Left ventricle myocardium inferior (tissue), 1 donor: Measurements from ENCODE around the gene WNT3A. TPM values are rescaled to one million over a fixed set of nuclear protein-coding genes. Genes with fewer than 3 reads are reported as not detected.
"Not testable (repeated sequence)": the region's sequence is repeated elsewhere in the genome, so short reads cannot be mapped to it uniquely, and the experiment has no call there.

ENCODE experiments used
- DNase-seq: peaks from one replicate; pipeline ENCODE4 v3.0.0-alpha.2; 2020
- H3K27ac ChIP-seq: fragments of 200-600 bp; replicated peaks from 2 replicates; pipeline ENCODE4 v1.8.0; 2021
- H3K27me3 ChIP-seq: fragments of 200-600 bp; 2 replicates; pipeline ENCODE4 v1.8.0; 2021; ENCODE audit warnings: low read depth
- H3K36me3 ChIP-seq: fragments of 200-600 bp; 2 replicates; pipeline ENCODE4 v1.8.0; 2021
- H3K4me1 ChIP-seq: fragments of 200-600 bp; 2 replicates; pipeline ENCODE4 v1.8.0; 2021
- H3K4me3 ChIP-seq: fragments of 200-600 bp; 2 replicates; pipeline ENCODE4 v1.8.0; 2021; ENCODE audit warnings: mild to moderate bottlenecking, moderate library complexity
- H3K9me3 ChIP-seq: fragments of 200-600 bp; replicated peaks from 2 replicates; pipeline ENCODE4 v1.8.0; 2021
- intact Hi-C: fragments of 100-400 bp; cut with micrococcal nuclease; formaldehyde crosslinking; loops from one replicate; pipeline ENCODE4 v1.11.0; 2022
- total RNA-seq: library from RNA; stranded (reverse); fragmentation: NEBNext Ultra II Directional; extraction: Animal tissue kit (Norgen Biotek cat#: 25700); gene quantifications from one replicate; pipeline ENCODE4 v1.2.1, GENCODE V29; 2021
- TF ChIP-seq, protein P1 (sequence below): fragments of 200-600 bp; IDR thresholded peaks from 2 replicates; pipeline ENCODE4 v1.8.0; 2021; ENCODE audit warnings: antibody characterized with exemption, mild to moderate bottlenecking, borderline replicate concordance
- donor health status: DM: no; HTN: yes; CAD: no; lungs with severe emphysema.

WNT3A gene
- total RNA-seq, 1 donor from 2014 or later: not detected

DNA sequence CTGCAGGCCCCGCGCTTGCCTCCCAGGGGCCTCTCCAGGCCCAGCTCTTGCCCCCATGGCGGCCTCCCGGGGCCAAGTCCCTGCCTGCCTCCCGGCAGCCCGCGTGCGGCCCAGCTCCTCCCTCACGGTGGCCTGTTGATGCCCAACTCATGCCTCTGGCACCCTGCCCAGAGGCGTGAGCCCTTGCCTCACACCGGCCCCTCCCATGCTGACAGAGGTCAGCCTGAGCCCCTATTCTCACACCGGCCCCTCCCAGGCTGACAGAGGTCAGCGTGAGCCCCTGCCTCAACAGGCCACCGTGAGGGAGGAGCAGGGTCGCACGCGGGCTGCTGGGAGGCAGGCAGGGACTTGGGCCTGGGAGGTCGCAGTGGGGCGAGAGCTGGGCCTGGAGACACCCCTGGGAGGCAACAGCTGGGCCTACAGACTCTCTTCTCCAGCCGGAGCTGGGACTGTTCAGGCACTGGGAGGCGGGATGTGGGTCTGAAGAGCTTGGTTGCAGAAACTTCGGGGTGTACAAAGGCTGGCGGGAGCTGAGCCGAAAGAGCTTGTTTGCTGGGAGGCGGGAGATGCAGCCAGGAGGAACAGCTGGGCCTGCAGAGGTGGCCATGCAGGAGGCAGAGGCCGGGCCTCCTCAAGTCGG lies 35.0 kb upstream of the WNT3A start:
- H3K9me3 ChIP-seq, H3K27me3 ChIP-seq, H3K27ac ChIP-seq, intact Hi-C loops, DNase-seq, H3K4me1 ChIP-seq, H3K4me3 ChIP-seq, H3K36me3 ChIP-seq: not testable (repeated sequence)

DNA sequence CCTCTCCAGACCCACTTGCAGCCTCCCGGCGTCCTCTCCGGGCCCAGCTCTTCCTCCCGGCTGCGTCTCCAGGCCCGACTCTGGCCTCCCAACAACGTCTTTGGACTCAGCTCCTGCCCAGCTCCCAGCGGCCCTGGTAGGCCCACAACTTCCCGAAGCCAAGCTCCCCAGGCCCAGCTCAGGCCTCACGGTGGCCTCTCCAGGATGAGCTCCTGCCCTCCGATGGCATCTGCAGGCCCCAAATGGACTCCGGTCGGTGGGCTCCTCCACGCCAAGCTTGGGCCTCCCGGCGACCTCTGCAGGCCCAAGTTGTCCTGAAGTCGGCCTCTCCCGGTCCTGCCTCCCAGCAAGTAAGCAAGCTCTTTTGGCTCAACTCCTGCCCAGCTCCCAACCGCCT lies 34.5 kb upstream of the WNT3A start:
- H3K4me3 ChIP-seq, intact Hi-C loops, H3K36me3 ChIP-seq, DNase-seq, H3K4me1 ChIP-seq, H3K9me3 ChIP-seq, H3K27ac ChIP-seq, H3K27me3 ChIP-seq: not testable (repeated sequence)

DNA sequence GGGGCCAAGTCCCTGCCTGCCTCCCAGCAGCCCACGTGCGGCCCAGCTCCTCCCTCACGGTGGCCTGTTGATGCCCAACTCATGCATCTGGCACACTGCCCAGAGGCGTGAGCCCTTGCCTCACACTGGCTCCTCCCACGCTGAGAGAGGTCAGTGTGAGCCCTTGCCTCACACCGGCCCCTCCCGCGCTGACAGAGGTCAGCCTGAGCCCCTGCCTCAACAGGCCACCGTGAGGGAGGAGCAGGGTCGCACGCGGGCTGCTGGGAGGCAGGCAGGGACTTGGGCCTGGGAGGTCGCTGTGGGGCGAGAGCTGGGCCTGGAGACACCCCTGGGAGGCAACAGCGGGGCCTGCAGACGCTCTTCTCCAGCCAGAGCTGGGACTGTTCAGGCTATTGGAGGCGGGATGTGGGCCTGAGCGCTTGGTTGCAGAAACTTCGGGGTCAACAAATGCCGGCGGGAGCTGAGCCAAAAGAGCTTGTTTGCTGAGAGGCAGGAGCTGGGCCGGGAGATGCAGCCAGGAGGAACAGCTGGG lies 33.9 kb upstream of the WNT3A start:
- H3K4me1 ChIP-seq, H3K9me3 ChIP-seq, H3K27ac ChIP-seq, H3K36me3 ChIP-seq, DNase-seq, H3K4me3 ChIP-seq, intact Hi-C loops, H3K27me3 ChIP-seq: not testable (repeated sequence)

DNA sequence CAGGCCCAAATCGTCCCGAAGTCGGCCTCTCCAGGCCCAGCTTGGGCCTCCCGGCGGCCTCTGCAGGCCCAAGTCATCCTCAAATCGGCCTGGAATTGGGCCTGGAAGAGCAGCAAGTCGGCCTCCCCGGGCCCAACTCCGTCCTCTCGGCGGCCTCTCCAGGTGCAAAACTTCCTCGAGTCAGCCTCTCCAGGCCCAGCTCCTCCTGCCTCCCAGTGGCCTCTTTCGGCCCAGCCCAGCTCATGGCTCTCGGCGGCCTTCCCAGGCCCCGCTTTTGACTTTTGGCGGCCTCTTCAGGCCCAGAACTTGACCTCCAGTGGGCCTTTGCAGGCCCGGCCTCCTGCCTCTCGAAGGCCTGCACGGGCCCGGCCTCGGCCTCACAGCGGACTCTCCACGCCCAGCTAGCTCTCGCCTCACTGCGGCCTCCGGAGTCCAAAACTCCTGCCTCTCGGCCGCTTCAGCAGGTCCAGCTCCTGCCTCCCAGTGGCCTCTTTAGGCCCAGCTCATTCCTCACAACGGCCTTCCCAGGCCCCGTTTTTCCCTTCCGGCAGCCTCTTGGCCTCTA lies 33.0 kb upstream of the WNT3A start:
- H3K36me3 ChIP-seq, H3K27ac ChIP-seq, H3K27me3 ChIP-seq, DNase-seq, H3K4me3 ChIP-seq, H3K4me1 ChIP-seq, H3K9me3 ChIP-seq, intact Hi-C loops: not testable (repeated sequence)

DNA sequence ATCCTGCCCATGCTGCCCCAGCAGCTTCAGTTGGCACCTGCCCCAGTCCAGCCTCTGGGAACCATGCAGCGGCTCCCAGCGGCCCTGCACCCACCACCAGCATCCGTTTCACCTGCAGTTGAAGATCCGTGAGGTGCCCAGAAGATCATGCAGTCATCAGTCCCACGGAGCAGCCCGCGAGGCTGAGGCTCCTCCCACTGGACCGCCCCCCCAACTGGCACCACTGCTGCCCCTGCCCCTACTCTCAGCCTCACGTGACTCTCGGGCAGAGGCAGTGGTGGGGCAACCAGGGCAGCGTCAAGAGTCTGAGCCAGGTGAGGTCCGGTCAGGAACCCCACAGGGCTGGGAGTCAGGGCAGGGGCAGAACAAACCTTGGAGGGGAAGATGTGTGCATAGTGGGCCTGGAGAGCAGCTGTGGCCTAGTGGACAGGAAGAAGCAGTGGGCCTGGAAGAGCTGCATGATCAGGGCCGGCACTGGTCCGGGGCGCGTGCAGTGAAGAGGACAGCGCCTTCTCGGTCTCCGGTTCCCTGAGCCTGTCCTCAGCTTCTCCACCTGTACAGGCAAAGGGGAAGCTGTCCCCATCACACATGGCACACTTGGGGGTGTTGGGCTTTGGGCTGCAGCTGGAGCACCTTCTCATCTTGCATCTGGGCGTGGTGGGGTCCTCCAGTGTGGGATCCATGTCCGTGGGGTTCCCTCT lies 31.1 kb upstream of the WNT3A start:
- DNase-seq, H3K27me3 ChIP-seq, H3K4me1 ChIP-seq, H3K9me3 ChIP-seq, H3K4me3 ChIP-seq, H3K36me3 ChIP-seq, intact Hi-C loops, H3K27ac ChIP-seq: not testable (repeated sequence)

DNA sequence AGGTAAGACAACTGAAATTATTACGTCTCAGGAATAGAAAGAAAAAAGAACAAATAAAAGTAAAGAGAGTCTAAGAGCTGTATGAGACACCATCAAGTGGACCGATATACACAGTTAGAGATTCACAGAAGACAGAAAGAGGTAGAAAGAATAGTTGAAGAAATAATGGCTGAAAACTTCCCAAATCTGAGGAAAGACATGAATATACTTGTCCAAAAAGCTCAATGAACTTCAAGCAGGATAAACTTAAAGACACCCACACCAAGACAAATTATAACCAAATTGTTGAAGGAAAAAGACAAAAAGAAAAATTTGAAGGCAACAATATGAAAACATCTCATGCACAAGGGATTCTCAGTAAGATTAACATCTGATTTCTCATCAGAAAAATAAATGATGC lies 19.6 kb upstream of the WNT3A start:
- H3K4me3 ChIP-seq: no peak overlapping the region
- peaks cover 26% of the 10 kb centered on the region for H3K27me3 ChIP-seq
- no peaks in the 10 kb centered on the region for H3K36me3 ChIP-seq
- H3K27ac ChIP-seq: no peak overlapping the region
- peaks cover 18% of the 10 kb centered on the region for H3K9me3 ChIP-seq
- no peaks in the 10 kb centered on the region for H3K4me1 ChIP-seq
- DNase-seq: no peak
- TF ChIP-seq, protein P1, sequence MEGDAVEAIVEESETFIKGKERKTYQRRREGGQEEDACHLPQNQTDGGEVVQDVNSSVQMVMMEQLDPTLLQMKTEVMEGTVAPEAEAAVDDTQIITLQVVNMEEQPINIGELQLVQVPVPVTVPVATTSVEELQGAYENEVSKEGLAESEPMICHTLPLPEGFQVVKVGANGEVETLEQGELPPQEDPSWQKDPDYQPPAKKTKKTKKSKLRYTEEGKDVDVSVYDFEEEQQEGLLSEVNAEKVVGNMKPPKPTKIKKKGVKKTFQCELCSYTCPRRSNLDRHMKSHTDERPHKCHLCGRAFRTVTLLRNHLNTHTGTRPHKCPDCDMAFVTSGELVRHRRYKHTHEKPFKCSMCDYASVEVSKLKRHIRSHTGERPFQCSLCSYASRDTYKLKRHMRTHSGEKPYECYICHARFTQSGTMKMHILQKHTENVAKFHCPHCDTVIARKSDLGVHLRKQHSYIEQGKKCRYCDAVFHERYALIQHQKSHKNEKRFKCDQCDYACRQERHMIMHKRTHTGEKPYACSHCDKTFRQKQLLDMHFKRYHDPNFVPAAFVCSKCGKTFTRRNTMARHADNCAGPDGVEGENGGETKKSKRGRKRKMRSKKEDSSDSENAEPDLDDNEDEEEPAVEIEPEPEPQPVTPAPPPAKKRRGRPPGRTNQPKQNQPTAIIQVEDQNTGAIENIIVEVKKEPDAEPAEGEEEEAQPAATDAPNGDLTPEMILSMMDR: no peak
- intact Hi-C loops: no loop called here

DNA sequence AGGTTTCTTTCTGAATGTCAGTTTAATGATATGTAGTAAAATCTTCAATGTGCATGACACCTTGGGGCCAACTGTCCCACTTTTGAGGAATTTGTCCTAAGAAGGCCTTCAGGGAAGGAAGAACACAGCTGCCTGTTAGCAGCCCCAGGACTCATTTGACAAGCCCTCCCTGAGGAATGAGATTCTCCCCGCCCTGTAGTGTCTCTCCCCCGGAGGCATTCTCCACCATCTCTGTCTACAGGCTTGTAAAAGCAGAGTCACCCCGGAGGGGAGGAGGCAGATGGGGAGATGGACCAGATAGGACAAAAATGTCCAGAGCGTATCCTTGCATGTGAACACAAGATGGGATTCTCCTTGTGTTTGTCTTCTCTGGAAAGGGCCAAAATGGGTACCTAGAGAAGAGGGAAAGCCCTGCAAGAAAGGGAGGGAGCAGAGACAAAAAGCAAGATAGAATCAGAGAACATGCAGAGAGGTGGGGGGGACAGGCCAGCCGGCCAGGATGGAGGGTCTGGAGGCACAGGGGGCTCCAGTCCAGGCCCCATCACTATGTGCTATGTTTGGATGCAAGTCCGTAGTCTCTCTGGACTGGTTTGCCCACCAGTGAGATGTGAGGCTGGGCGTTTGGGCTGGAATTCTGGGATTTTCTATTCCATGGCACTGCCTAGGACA lies 12.0 kb upstream of the WNT3A start:
- peaks cover 35% of the 10 kb centered on the region for H3K27me3 ChIP-seq
- no peak overlapping the region for H3K4me3 ChIP-seq
- TF ChIP-seq, protein P1: no peak
- DNase-seq: no peak
- H3K27ac ChIP-seq: no peak overlapping the region
- intact Hi-C loops: no loop called here
- H3K4me1 ChIP-seq: no peaks in the 10 kb centered on the region
- H3K9me3 ChIP-seq: peaks cover 45% of the 10 kb centered on the region
- no peaks in the 10 kb centered on the region for H3K36me3 ChIP-seq
